ENCODE data around the gene MYH14. TPM values are rescaled to one million over a fixed set of nuclear protein-coding genes. Genes with fewer than 3 reads are reported as not detected.

The MYH14 gene
- polyA plus RNA-seq, 1 donor from 2014 or later, result not detected

GRCh38 chr19:50155520-50156109 is 47.8 kb upstream of the MYH14 start:
- H3K79me2 ChIP-seq (replicated peaks; ENCODE audit: insufficient read depth, low read length), result no peaks in the 10 kb centered on the region
- H3K9me3 ChIP-seq (ENCODE audit: low read length), result no peaks in the 10 kb centered on the region
- H4K20me1 ChIP-seq (ENCODE audit: insufficient read depth), result no peaks in the 10 kb centered on the region
- H2AFZ ChIP-seq (ENCODE audit: low read depth, low read length), result no peak overlapping the region
- no peak for TF ChIP-seq EP300 (conservative IDR thresholded peaks at IDR 0.05; ENCODE audit: poor library complexity, severe bottlenecking)
- no peak for TF ChIP-seq SMC3 (conservative IDR thresholded peaks at IDR 0.05; ENCODE audit: poor library complexity)
- no peak for TF ChIP-seq REST (IDR thresholded peaks at IDR 0.05; ENCODE audit: borderline replicate concordance)
- no peak for TF ChIP-seq EZH2 (IDR thresholded peaks at IDR 0.05; ENCODE audit: borderline replicate concordance, insufficient read depth, low read length, poor library complexity, severe bottlenecking)
- TF ChIP-seq TAF1 (IDR thresholded peaks at IDR 0.05; ENCODE audit: low read depth), result no peak
- no peak for TF ChIP-seq POLR2AphosphoS5 (IDR thresholded peaks at IDR 0.05)
- no peak for TF ChIP-seq RAD21 (conservative IDR thresholded peaks at IDR 0.05)
- TF ChIP-seq, protein P1, sequence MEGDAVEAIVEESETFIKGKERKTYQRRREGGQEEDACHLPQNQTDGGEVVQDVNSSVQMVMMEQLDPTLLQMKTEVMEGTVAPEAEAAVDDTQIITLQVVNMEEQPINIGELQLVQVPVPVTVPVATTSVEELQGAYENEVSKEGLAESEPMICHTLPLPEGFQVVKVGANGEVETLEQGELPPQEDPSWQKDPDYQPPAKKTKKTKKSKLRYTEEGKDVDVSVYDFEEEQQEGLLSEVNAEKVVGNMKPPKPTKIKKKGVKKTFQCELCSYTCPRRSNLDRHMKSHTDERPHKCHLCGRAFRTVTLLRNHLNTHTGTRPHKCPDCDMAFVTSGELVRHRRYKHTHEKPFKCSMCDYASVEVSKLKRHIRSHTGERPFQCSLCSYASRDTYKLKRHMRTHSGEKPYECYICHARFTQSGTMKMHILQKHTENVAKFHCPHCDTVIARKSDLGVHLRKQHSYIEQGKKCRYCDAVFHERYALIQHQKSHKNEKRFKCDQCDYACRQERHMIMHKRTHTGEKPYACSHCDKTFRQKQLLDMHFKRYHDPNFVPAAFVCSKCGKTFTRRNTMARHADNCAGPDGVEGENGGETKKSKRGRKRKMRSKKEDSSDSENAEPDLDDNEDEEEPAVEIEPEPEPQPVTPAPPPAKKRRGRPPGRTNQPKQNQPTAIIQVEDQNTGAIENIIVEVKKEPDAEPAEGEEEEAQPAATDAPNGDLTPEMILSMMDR (IDR thresholded peaks at IDR 0.05; ENCODE audit: poor library complexity, severe bottlenecking), result no peak
- no peak for TF ChIP-seq MXI1 (conservative IDR thresholded peaks at IDR 0.05; ENCODE audit: poor library complexity, severe bottlenecking)
- no peak overlapping the region for H3K9ac ChIP-seq (ENCODE audit: low read length)
- no peaks in the 10 kb centered on the region for H3F3A ChIP-seq (ENCODE audit: insufficient read depth, low read length, poor library complexity, severe bottlenecking)
- no peak overlapping the region for H3K27ac ChIP-seq (ENCODE audit: low read length)
- H3K9me2 ChIP-seq (ENCODE audit: insufficient read depth, low read length), result no peaks in the 10 kb centered on the region
- H3K4me2 ChIP-seq (ENCODE audit: low read length), result no peak overlapping the region
- H3K27me3 ChIP-seq (ENCODE audit: insufficient read depth, low read depth, low read length), result no peaks in the 10 kb centered on the region
- no peaks in the 10 kb centered on the region for H3K36me3 ChIP-seq (ENCODE audit: insufficient read depth, low read length)
- H3K4me3 ChIP-seq (ENCODE audit: low read length), result no peak overlapping the region

DNA sequence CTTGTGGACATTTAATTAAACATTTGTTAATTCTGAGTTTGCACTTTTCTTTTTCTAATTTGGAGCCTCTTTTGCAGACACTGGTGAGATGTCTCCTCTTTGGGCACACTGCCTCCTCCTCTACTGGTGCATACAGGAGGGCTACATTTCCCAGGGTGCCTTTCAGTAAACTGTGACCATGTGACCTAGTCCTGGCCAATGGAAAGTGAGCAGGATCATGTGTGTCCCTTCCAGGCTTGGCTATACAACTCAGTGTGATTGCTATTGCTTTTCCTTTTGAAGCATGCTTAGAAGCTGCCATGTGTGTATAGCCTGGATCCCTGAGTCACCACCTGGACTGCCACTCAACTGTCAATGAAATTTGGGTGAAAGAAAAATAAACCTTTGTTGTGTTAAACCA is 44.8 kb upstream of the MYH14 start:
- no peak overlapping the region for H3K4me2 ChIP-seq (ENCODE audit: low read length)
- no peaks in the 10 kb centered on the region for H3K9me3 ChIP-seq (ENCODE audit: low read length)
- H3K9me2 ChIP-seq (ENCODE audit: insufficient read depth, low read length), result no peaks in the 10 kb centered on the region
- no peak overlapping the region for H3K27ac ChIP-seq (ENCODE audit: low read length)
- H3K27me3 ChIP-seq (ENCODE audit: insufficient read depth, low read depth, low read length), result no peaks in the 10 kb centered on the region
- no peak overlapping the region for H3K4me3 ChIP-seq (ENCODE audit: low read length)
- H2AFZ ChIP-seq (ENCODE audit: low read depth, low read length), result no peak overlapping the region
- TF ChIP-seq, protein P1 (IDR thresholded peaks at IDR 0.05; ENCODE audit: poor library complexity, severe bottlenecking), result no peak
- TF ChIP-seq EZH2 (IDR thresholded peaks at IDR 0.05; ENCODE audit: borderline replicate concordance, insufficient read depth, low read length, poor library complexity, severe bottlenecking) (no peak), EP300 (conservative IDR thresholded peaks at IDR 0.05; ENCODE audit: poor library complexity, severe bottlenecking) (no peak), RAD21 (conservative IDR thresholded peaks at IDR 0.05) (no peak)
- no peak overlapping the region for H3K9ac ChIP-seq (ENCODE audit: low read length)
- H3K36me3 ChIP-seq (ENCODE audit: insufficient read depth, low read length), result no peaks in the 10 kb centered on the region
- H3F3A ChIP-seq (ENCODE audit: insufficient read depth, low read length, poor library complexity, severe bottlenecking), result no peaks in the 10 kb centered on the region
- no peaks in the 10 kb centered on the region for H4K20me1 ChIP-seq (ENCODE audit: insufficient read depth)
- no peaks in the 10 kb centered on the region for H3K79me2 ChIP-seq (replicated peaks; ENCODE audit: insufficient read depth, low read length)
